Large intestine (tissue), 3 donors: ENCODE results near the gene SMAD4. TPM values are rescaled to one million over a fixed set of nuclear protein-coding genes. Genes with fewer than 3 reads are reported as not detected.
A peak's percentile ranks its signal among the peaks of the same experiment; 100 is the strongest.

ENCODE experiments used
- DNase-seq, 2 donors: peaks; one replicate each; pipeline versions ENCODE4 v3.0.0 to v3.0.0-alpha.2; 2013
- H3K27ac ChIP-seq: one replicate; pipeline ENCODE4 v1.5.1; 2013; ENCODE audit warnings: low read length
- H3K27me3 ChIP-seq: 2 replicates; pipeline ENCODE4 v1.6.1; 2013; ENCODE audit warnings: low read length; ENCODE audit not compliant: control insufficient read depth, insufficient read depth
- H3K36me3 ChIP-seq: 2 replicates; pipeline ENCODE4 v1.6.1; 2013; ENCODE audit warnings: low read length; ENCODE audit not compliant: control insufficient read depth, insufficient read depth
- H3K4me1 ChIP-seq: one replicate; pipeline ENCODE4 v1.6.1; 2013; ENCODE audit warnings: low read length; ENCODE audit not compliant: control insufficient read depth, insufficient read depth
- H3K4me3 ChIP-seq: one replicate; pipeline ENCODE4 v1.5.1; 2013; ENCODE audit warnings: low read length
- H3K9me3 ChIP-seq: one replicate; pipeline ENCODE4 v1.6.1; 2013; ENCODE audit warnings: mild to moderate bottlenecking, low read depth, low read length, moderate library complexity; ENCODE audit not compliant: control insufficient read depth
- WGBS: methylation state at CpG from one replicate; pipeline ENCODE4 v1.1.5; 2013; ENCODE audit warnings: low lambda C conversion rate; ENCODE audit not compliant: insufficient coverage; 5-methylcytosine and 5-hydroxymethylcytosine counted together
- polyA plus RNA-seq: library from polyadenylated mRNA; unstranded; fragments of 120-200 nt; gene quantifications from one replicate; pipeline ENCODE4 v1.2.1, GENCODE V29; 2013

The SMAD4 gene
- polyA plus RNA-seq, 1 donor = 94.0 TPM

DNA sequence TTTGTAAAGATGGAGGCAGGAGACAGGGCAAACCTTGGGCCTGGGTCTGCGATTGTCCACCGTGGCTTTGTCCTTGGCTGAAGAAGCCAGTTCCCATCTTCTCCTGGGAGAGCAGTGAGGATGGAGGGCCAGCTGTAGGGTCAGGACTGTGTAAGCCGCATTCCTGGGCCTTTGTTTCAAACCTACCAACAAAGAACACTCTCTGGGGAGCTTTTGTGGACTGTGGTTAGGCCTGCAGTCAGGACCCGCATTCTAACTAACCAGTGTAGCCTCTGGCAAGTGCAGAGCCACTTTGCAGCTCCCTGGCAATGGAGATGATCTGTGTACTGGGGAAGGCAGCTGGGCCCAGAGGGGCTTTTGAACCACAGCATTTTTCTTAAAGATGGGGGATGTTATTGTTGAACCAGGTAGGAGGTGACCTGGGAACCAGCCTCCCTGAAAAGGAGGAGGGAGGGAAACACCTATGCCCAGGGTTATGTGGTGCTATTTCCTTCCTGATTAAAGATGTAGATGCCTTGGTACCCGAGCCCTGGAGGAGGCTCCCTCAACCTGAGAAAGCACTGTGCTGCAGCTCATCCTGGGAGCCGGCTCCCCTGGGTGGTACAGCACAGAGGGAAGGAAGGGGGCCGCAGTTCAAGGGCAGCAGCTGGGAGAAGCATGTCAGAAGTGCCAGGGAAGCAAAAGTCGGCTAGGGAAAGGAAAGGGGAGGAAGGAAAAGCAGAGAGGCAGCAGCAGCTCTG is 12.7 kb upstream of the SMAD4 start:
- 80% methylated on average over 1 of the region's 8 CpGs for WGBS

DNA sequence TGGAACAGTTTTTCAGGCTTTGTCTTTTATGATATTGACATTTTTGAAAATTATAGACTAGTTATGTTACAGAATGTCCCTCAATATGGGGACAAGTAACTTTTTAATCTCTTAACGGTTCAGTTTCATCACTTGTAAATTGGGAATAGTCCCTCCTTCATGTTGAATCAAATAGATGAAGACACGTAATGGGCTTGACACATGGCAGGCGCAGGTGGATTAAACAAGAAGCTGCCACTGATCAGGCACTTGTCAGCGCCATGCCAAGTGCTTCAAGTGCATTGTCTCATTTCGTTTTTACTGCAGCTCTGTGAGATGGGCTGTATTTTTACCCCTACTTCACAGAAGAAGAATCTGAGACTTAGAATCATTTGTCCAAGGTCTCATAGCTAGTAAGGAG is 9.5 kb upstream of the SMAD4 start:
- H3K27me3 ChIP-seq = no peaks in the 10 kb centered on the region
- 80% methylated on average over 1 of the region's 5 CpGs for WGBS
- no peaks in the 10 kb centered on the region for H3K4me1 ChIP-seq
- no peak overlapping the region for H3K4me3 ChIP-seq
- no peak for DNase-seq
- no peak overlapping the region for H3K27ac ChIP-seq
- H3K36me3 ChIP-seq = no peaks in the 10 kb centered on the region
- H3K9me3 ChIP-seq = no peaks in the 10 kb centered on the region

More for the DNA sequence above, 12.7 kb upstream of the SMAD4 start:
- no peaks in the 10 kb centered on the region for H3K4me1 ChIP-seq
- no peaks in the 10 kb centered on the region for H3K36me3 ChIP-seq
- no peaks in the 10 kb centered on the region for H3K27me3 ChIP-seq
- H3K4me3 ChIP-seq = no peak overlapping the region
- H3K9me3 ChIP-seq = no peaks in the 10 kb centered on the region
- no peak overlapping the region for H3K27ac ChIP-seq
- DNase-seq = no peak

- Histone ChIP-seq H3K4me1 (peaks cover 6% of the 10 kb centered on the region), H3K27me3 (no peaks in the 10 kb centered on the region), H3K4me3 (no peak overlapping the region), H3K9me3 (no peaks in the 10 kb centered on the region), H3K36me3 (peaks cover 4% of the 10 kb centered on the region), H3K27ac (no peak overlapping the region)
- no CpG with 5 or more reads among the region's 5 CpGs for WGBS
- DNase-seq = no peak
Measured at GRCh38 chr18:51021226-51021965, 8.6 kb upstream of the SMAD4 start.

DNA sequence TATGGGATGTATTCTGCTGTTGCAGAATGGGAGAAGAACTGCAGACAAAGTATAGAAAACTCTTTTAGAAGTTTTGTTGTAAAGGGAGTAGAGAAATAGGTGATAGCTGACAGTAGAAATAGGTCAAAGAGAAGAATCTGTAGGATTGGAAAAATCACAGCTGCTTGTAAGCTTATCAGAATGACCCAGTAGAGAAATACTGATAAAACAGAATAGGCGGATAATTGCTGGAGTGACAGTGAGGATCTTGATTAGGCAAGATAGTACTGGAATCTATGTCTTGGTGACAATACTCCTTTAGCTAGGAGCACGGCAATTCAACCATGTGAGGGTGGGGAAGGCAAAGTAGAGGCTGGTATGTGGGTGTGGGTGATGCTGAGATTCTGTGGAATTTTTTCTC is 4.5 kb upstream of the SMAD4 start:
- H3K27me3 ChIP-seq = no peaks in the 10 kb centered on the region
- no peak overlapping the region for H3K27ac ChIP-seq
- H3K9me3 ChIP-seq = no peaks in the 10 kb centered on the region
- no peak for DNase-seq
- H3K4me1 ChIP-seq = peaks cover 19% of the 10 kb centered on the region
- H3K4me3 ChIP-seq = no peak overlapping the region
- peaks cover 4% of the 10 kb centered on the region for H3K36me3 ChIP-seq
- no CpG with 5 or more reads among the region's 2 CpGs for whole genome bisulfite sequencing

- WGBS = 100% methylated on average over 1 of the region's 4 CpGs
- peaks cover 4% of the 10 kb centered on the region for H3K36me3 ChIP-seq
- H3K9me3 ChIP-seq = no peaks in the 10 kb centered on the region
- peaks cover 19% of the 10 kb centered on the region for H3K4me1 ChIP-seq
- no peak overlapping the region for H3K27ac ChIP-seq
- DNase-seq = peak in 1 of 2 donors; percentile 43
- no peaks in the 10 kb centered on the region for H3K27me3 ChIP-seq
- H3K4me3 ChIP-seq = no peak overlapping the region
Measured at GRCh38 chr18:51028201-51028805, 1.7 kb upstream of the SMAD4 start.

- peak in 1 of 2 donors; percentile 32 for DNase-seq
- H3K4me3 ChIP-seq = peak overlapping the region; percentile 87
- no peaks in the 10 kb centered on the region for H3K9me3 ChIP-seq
- H3K27me3 ChIP-seq = no peaks in the 10 kb centered on the region
- peaks cover 19% of the 10 kb centered on the region for H3K4me1 ChIP-seq
- peaks cover 5% of the 10 kb centered on the region for H3K36me3 ChIP-seq
- whole genome bisulfite sequencing = 0% methylated on average over 2 of the region's 10 CpGs
- peak overlapping the region; percentile 97 for H3K27ac ChIP-seq
Measured at GRCh38 chr18:51029378-51029693, 677 bp upstream of the SMAD4 start.

DNA sequence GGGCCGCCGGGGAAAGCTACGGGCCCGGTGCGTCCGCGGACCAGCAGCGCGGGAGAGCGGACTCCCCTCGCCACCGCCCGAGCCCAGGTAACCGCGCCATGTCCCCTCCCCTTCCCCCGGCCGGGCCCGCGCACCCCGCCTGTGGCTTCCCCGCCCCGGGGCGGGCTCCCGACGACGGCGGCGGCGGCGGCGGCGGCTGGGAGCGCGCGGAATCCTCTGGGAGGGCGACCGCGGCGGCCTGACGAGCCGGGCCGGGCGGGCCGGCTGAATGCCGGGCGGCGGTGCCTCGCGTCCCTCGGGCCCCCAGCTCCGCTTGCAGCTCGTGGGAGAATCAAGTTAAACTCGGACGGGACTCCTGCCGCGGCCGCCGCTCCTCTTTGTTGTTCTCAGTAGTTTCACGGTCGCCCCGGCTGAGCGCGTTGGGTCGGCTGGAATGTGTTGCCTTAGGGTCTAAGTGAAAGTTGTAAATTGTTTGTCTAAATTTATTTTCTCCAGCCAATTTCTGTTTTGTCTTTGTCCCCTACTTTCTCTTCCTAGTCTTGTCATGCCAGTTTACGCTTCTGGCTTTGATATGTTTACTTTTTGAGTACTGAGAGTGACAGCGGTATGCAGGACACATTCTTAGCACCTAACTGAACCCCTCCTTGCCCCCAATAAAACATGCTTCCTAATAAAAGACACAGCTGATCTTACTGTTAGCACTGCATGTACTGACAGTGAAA is 685 bp downstream of the SMAD4 start:
- Histone ChIP-seq H3K4me3 (peak overlapping the region; percentile 87), H3K27me3 (no peaks in the 10 kb centered on the region), H3K9me3 (no peaks in the 10 kb centered on the region), H3K36me3 (peaks cover 11% of the 10 kb centered on the region), H3K4me1 (peaks cover 19% of the 10 kb centered on the region), H3K27ac (peak overlapping the region; percentile 97)
- WGBS = 0% methylated on average over 1 of the region's 66 CpGs
- peak; percentile 35 to 86 for DNase-seq

DNA sequence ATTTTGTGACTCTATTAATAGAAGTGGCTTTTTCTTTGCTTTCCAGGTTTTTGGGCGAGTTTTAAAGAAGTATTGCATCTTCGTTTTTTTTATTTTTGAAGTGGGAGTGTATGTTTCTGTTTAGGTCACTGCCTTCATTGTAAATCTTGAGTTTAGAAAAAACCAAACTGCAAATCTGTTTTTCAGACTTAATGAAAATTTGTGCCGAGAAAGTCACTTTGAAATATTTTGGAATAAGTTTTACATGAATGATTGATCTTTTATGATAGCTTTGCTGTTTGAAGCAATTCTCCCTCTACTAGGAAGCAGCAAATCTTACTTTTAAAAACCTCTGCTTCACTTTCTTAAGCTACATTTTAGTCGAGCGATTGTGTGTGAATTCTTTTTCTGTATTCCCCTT is 2.2 kb downstream of the SMAD4 start:
- DNase-seq = no peak
- Histone ChIP-seq H3K4me3 (no peak overlapping the region), H3K36me3 (peaks cover 6% of the 10 kb centered on the region), H3K9me3 (no peaks in the 10 kb centered on the region), H3K27me3 (no peaks in the 10 kb centered on the region), H3K27ac (no peak overlapping the region), H3K4me1 (peaks cover 5% of the 10 kb centered on the region)
- 56% methylated on average over 3 of the region's 5 CpGs for whole genome bisulfite sequencing

DNA sequence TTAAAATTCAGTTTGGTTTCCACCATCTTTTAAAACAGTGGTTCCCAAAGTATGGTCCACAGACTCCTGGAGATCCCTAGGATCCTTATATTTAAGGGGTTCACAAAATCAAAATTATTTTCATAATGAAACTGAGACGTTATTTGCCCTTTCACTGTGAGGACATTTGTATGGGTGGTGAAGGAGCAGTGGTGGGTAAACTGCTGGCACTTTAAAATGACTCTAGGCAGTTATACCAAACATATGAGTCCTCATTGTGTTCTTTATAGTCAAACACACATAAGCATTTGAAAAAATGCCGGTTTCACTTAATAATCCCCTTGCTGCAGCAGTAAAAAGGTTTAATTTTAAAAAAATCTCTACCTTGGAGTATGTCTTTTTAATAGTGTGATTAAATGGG is 7.2 kb downstream of the SMAD4 start:
- no CpG with 5 or more reads among the region's 2 CpGs for WGBS
- H3K36me3 ChIP-seq = peaks cover 6% of the 10 kb centered on the region
- H3K4me1 ChIP-seq = no peaks in the 10 kb centered on the region
- no peak overlapping the region for H3K4me3 ChIP-seq
- H3K27me3 ChIP-seq = no peaks in the 10 kb centered on the region
- no peak overlapping the region for H3K27ac ChIP-seq
- no peak for DNase-seq
- H3K9me3 ChIP-seq = no peaks in the 10 kb centered on the region

DNA sequence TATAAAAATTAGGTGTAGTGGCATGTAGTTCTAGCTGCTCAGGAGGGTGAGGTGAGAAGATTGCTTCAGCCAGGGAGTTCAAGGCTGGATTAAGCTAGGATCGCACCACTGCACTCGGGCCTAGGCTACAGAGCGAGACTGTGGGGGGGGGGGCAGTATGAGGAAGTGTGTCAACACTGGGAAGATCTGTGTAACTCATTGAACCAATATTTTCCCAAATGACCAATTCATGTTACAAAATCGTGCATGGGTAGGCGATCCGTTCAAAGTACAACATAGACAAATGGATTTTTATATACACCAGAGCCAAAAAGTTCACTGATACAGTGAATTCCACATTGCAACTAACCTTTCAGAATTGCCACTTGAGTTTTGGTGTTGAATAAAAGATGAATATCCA is 8.1 kb downstream of the SMAD4 start:
- no peaks in the 10 kb centered on the region for H3K27me3 ChIP-seq
- no peaks in the 10 kb centered on the region for H3K9me3 ChIP-seq
- WGBS = 62% methylated on average over 3 of the region's 6 CpGs
- no peak overlapping the region for H3K27ac ChIP-seq
- H3K4me1 ChIP-seq = no peaks in the 10 kb centered on the region
- peaks cover 6% of the 10 kb centered on the region for H3K36me3 ChIP-seq
- H3K4me3 ChIP-seq = no peak overlapping the region
- DNase-seq = no peak
